Stomach (tissue), 4 donors: ENCODE measurements around the gene TRPM3.

ENCODE experiments used
- POLR2A ChIP-seq, 4 donors: fragments of 450-650 bp; IDR thresholded peaks; one replicate each; pipeline ENCODE4 v1.6.1; 2016; ENCODE audit warnings: antibody characterized with exemption in 4 of 4, control low read depth in 2 of 4, mild to moderate bottlenecking in 1 of 4, moderate library complexity in 1 of 4
- POLR2AphosphoS5 ChIP-seq, 3 donors: sonication (generic); formaldehyde crosslinking; IDR thresholded peaks; one replicate each; pipeline ENCODE4 v1.6.1; 2016; ENCODE audit warnings: antibody characterized with exemption in 3 of 3
- TF ChIP-seq, protein P1 (sequence below), 7 experiments: fragments of 450-650 bp in 4 of 7; fragments of 200-600 bp in 3 of 7; sonication (generic) in 3 of 7; IDR thresholded peaks; one replicate each; pipeline ENCODE4 v1.5.1; 2016 to 2019; ENCODE audit warnings: antibody characterized with exemption in 7 of 7, control low read depth in 2 of 7, mild to moderate bottlenecking in 1 of 7

DNA sequence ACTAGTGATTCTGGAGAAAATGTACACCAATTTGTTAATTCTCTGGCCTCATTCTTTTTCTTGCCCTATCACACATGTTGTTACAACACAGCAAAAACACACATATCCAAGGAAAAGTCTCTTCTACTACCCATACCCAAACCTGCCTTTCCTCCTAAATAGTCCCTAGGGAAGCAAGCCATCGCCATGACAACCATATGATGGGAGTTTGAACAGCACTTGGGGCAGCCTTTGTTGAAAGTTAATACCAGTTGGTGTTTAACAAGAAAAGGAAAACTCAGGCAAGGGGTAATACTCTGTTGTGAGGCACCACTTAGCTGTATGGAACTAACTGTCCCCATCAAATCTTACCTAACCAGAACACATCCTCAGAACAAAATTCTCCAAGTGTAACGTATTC lies 1.7 kb downstream of the TRPM3 start:
- TF ChIP-seq POLR2A (IDR thresholded peaks at IDR 0.05) (no peak), POLR2AphosphoS5 (IDR thresholded peaks at IDR 0.05) (no peak)
- TF ChIP-seq, protein P1, sequence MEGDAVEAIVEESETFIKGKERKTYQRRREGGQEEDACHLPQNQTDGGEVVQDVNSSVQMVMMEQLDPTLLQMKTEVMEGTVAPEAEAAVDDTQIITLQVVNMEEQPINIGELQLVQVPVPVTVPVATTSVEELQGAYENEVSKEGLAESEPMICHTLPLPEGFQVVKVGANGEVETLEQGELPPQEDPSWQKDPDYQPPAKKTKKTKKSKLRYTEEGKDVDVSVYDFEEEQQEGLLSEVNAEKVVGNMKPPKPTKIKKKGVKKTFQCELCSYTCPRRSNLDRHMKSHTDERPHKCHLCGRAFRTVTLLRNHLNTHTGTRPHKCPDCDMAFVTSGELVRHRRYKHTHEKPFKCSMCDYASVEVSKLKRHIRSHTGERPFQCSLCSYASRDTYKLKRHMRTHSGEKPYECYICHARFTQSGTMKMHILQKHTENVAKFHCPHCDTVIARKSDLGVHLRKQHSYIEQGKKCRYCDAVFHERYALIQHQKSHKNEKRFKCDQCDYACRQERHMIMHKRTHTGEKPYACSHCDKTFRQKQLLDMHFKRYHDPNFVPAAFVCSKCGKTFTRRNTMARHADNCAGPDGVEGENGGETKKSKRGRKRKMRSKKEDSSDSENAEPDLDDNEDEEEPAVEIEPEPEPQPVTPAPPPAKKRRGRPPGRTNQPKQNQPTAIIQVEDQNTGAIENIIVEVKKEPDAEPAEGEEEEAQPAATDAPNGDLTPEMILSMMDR (IDR thresholded peaks at IDR 0.05) = no peak
